Measurements from ENCODE around the gene OR51B4. TPM values are rescaled to one million over a fixed set of nuclear protein-coding genes. Genes with fewer than 3 reads are reported as not detected.

Gene OR51B4
- total and polyA plus RNA-seq, 2 donors (not counting 3 experiments of a cell fraction or from before 2014, with no cell fraction given) = 0.08 TPM; not detected in 1

GRCh38 chr11:5298451-5298850, 3.3 kb downstream of the OR51B4 start:
- no peaks in the 10 kb centered on the region for H3K9me1 ChIP-seq (replicated peaks; ENCODE audit: control insufficient read depth, extremely low read depth, insufficient read depth, low read length)
- H3K4me1 ChIP-seq (ENCODE audit: control insufficient read depth, extremely low read depth, insufficient read depth, low read length) = no peaks in the 10 kb centered on the region
- DNase-seq (ENCODE audit: low read depth, low spot score) (no peak), FAIRE-seq (no peak)
- no TSS peak for BruUV-seq (replicated peaks)
- H3K79me2 ChIP-seq (ENCODE audit: control insufficient read depth, insufficient read depth, low read length) = no peaks in the 10 kb centered on the region
- no peak overlapping the region for H3K4me2 ChIP-seq (ENCODE audit: insufficient read depth, low read length)
- H3K9me3 ChIP-seq (replicated peaks; ENCODE audit: control insufficient read depth, insufficient read depth, low read length) = no peaks in the 10 kb centered on the region
- no peak overlapping the region for H3K9ac ChIP-seq (replicated peaks; ENCODE audit: extremely low read depth, insufficient read depth, low read length)
- H3K36me3 ChIP-seq (ENCODE audit: control insufficient read depth in 2 of 2, extremely low read depth in 1 of 2, insufficient read depth in 2 of 2, low read length in 2 of 2) = no peaks in the 10 kb centered on the region
- dilution Hi-C loops (cut with MboI; ENCODE audit: extremely low pct_ligation_motif_present, low sequenced_read_pairs) = no loop called here
- H2AFZ ChIP-seq (ENCODE audit: low read depth, low read length) = no peak overlapping the region
- H3K4me3 ChIP-seq (replicated peaks in 1 of 3; ENCODE audit: insufficient read depth in 1 of 3, low read depth in 1 of 3, low read length in 3 of 3) = no peak overlapping the region
- H4K20me1 ChIP-seq (replicated peaks; ENCODE audit: control insufficient read depth, extremely low read depth, insufficient read depth, low read length) = no peaks in the 10 kb centered on the region
- no peaks in the 10 kb centered on the region for H3K27me3 ChIP-seq (ENCODE audit: control insufficient read depth in 2 of 2, insufficient read depth in 2 of 2, low read length in 2 of 2)
- ChIA-PET CTCF (no interaction called here), POLR2A (no interaction called here)
- TF ChIP-seq MAX (IDR thresholded peaks at IDR 0.05; ENCODE audit: insufficient read depth, insufficient read length) (no peak), JUN (IDR thresholded peaks at IDR 0.05; ENCODE audit: borderline replicate concordance, insufficient read depth, insufficient read length, low read depth) (no peak), GATA2 (IDR thresholded peaks at IDR 0.05; ENCODE audit: insufficient read depth, insufficient read length, low read depth, low read length) (no peak), POLR2A (IDR thresholded peaks at IDR 0.05; ENCODE audit: low read depth, low read length) (no peak), POLR2AphosphoS5 (IDR thresholded peaks at IDR 0.05; ENCODE audit: insufficient read depth, low read depth, low read length) (no peak), MYC (IDR thresholded peaks at IDR 0.05; ENCODE audit: low read depth, low read length) (no peak), EZH2 (IDR thresholded peaks at IDR 0.05; ENCODE audit: borderline replicate concordance, low read depth, low read length, severe bottlenecking) (no peak), FOS (IDR thresholded peaks at IDR 0.05; ENCODE audit: borderline replicate concordance, insufficient read depth, low read length) (no peak)
- TF ChIP-seq, protein P1, sequence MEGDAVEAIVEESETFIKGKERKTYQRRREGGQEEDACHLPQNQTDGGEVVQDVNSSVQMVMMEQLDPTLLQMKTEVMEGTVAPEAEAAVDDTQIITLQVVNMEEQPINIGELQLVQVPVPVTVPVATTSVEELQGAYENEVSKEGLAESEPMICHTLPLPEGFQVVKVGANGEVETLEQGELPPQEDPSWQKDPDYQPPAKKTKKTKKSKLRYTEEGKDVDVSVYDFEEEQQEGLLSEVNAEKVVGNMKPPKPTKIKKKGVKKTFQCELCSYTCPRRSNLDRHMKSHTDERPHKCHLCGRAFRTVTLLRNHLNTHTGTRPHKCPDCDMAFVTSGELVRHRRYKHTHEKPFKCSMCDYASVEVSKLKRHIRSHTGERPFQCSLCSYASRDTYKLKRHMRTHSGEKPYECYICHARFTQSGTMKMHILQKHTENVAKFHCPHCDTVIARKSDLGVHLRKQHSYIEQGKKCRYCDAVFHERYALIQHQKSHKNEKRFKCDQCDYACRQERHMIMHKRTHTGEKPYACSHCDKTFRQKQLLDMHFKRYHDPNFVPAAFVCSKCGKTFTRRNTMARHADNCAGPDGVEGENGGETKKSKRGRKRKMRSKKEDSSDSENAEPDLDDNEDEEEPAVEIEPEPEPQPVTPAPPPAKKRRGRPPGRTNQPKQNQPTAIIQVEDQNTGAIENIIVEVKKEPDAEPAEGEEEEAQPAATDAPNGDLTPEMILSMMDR (IDR thresholded peaks at IDR 0.05; ENCODE audit: extremely low read depth in 1 of 2, insufficient read depth in 1 of 2, low read depth in 1 of 2, low read length in 2 of 2) = no peak
- H3K27ac ChIP-seq (ENCODE audit: insufficient read depth, low read depth, low read length) = no peak overlapping the region
- intact Hi-C loops (cut with micrococcal nuclease) = loop anchor here (2.0 kb wide), 1 partner anchor 32 kb away; no protein-coding TSS in a partner anchor
